GM12864 (cell line): ENCODE measurements around the gene DPEP2NB.
"Not testable (repeated sequence)": the region's sequence is repeated elsewhere in the genome, so short reads cannot be mapped to it uniquely, and the experiment has no call there.

ENCODE experiments used
- DNase-seq: peaks from one replicate; pipeline ENCODE4 v3.0.0-alpha.2; 2011; ENCODE audit warnings: low read depth
- H3K4me3 ChIP-seq: 2 replicates; pipeline ENCODE4 v1.5.1; 2011; ENCODE audit warnings: mild to moderate bottlenecking, low read depth, low read length, control low read depth
- TF ChIP-seq, protein P1 (sequence below): IDR thresholded peaks from 2 replicates; pipeline ENCODE4 v1.5.1; 2011; ENCODE audit warnings: low read depth, mild to moderate bottlenecking, moderate library complexity, low read length, control low read depth, inconsistent platforms; ENCODE audit errors: missing control alignments

Gene DPEP2NB

DNA sequence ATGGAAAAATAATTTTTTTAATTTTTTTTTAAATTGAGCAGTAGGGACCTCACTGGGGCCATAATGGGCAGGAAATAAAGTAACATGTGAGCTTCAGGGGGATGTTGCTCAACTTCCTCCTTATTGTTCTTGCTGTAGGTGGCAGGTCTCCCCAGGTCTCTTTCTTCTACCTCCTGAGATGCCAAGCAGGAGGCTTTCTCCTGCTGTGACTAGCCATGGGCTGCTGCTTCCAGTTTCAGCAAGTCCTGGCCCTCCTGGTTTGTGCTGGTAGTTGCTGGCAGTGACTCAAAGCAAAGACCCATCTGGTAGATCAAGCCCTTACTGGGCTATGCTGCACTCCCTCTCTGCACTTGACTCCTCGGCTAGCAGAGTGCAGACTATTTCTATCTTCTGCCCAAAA, 2.3 kb downstream of the DPEP2NB start:
- H3K4me3 ChIP-seq, result no peak overlapping the region
- TF ChIP-seq, protein P1, sequence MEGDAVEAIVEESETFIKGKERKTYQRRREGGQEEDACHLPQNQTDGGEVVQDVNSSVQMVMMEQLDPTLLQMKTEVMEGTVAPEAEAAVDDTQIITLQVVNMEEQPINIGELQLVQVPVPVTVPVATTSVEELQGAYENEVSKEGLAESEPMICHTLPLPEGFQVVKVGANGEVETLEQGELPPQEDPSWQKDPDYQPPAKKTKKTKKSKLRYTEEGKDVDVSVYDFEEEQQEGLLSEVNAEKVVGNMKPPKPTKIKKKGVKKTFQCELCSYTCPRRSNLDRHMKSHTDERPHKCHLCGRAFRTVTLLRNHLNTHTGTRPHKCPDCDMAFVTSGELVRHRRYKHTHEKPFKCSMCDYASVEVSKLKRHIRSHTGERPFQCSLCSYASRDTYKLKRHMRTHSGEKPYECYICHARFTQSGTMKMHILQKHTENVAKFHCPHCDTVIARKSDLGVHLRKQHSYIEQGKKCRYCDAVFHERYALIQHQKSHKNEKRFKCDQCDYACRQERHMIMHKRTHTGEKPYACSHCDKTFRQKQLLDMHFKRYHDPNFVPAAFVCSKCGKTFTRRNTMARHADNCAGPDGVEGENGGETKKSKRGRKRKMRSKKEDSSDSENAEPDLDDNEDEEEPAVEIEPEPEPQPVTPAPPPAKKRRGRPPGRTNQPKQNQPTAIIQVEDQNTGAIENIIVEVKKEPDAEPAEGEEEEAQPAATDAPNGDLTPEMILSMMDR, result no peak
- no peak for DNase-seq

- DNase-seq, H3K4me3 ChIP-seq: not testable (repeated sequence)
Measured at GRCh38 chr16:68009872-68010271, 5.8 kb downstream of the DPEP2NB start.

- DNase-seq, result no peak
- TF ChIP-seq, protein P1, result no peak
- no peak overlapping the region for H3K4me3 ChIP-seq
Measured at GRCh38 chr16:68009157-68009735, 6.5 kb downstream of the DPEP2NB start.

GRCh38 chr16:68005786-68006286, 9.9 kb downstream of the DPEP2NB start:
- TF ChIP-seq, protein P1, result no peak
- no peak overlapping the region for H3K4me3 ChIP-seq
- DNase-seq, result no peak

DNA sequence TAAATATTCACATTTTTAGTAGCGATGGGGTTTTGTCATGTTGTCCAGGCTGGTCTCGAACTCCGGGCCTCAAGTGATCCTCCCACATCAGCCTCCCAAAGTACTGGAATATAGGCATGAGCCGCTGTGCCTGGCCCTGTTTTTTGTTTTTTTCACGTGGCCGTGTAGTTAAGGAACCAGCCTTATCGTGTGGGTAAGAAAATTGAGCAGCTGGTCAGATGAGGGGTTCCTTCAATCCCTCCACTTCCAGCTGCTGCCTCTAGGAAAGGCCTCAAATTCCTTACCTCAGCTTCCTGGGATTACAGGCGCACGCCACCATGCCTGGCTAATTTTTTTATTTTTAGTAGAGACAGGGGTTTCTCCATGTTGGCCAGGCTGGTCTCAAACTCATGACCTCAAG, 10.5 kb downstream of the DPEP2NB start:
- no peak for DNase-seq
- TF ChIP-seq, protein P1, result no peak
- no peak overlapping the region for H3K4me3 ChIP-seq

- no peak for DNase-seq
- no peak overlapping the region for H3K4me3 ChIP-seq
- TF ChIP-seq, protein P1, result no peak
Measured at GRCh38 chr16:68003031-68003430, 12.7 kb downstream of the DPEP2NB start.

- TF ChIP-seq, protein P1, result no peak
- DNase-seq, result no peak
- H3K4me3 ChIP-seq, result no peak overlapping the region
Measured at GRCh38 chr16:68000450-68000849, 15.3 kb downstream of the DPEP2NB start.
